Measurements from ENCODE around the gene CACTIN.

GRCh38 chr19:3637621-3638020 is 11.0 kb upstream of the CACTIN start:
- TF ChIP-seq CTCF (IDR thresholded peaks at IDR 0.05) (no peak), POLR2A (IDR thresholded peaks at IDR 0.05) (no peak), EP300 (IDR thresholded peaks at IDR 0.05) (no peak)
